Measurements from ENCODE around the gene KHSRP.

DNA sequence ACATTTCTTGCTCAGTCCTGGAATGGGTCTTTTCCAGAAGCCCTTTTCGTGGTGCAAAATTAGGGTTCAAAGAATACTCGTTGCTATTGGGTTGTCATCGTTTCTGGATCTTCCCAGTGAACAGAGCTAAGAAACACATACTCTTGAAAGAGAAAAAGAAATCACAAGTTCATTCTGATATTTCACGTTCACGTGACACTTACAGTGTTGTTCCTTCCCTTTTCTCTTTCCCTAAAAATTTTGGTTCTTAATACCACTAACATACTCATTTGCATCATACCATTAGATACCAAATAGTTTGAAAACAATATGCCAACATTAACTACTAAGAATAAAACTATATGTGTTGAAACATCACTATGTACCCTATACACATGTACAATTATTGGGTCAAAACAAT lies 18.2 kb downstream of the KHSRP start:
- TF ChIP-seq, protein P1, sequence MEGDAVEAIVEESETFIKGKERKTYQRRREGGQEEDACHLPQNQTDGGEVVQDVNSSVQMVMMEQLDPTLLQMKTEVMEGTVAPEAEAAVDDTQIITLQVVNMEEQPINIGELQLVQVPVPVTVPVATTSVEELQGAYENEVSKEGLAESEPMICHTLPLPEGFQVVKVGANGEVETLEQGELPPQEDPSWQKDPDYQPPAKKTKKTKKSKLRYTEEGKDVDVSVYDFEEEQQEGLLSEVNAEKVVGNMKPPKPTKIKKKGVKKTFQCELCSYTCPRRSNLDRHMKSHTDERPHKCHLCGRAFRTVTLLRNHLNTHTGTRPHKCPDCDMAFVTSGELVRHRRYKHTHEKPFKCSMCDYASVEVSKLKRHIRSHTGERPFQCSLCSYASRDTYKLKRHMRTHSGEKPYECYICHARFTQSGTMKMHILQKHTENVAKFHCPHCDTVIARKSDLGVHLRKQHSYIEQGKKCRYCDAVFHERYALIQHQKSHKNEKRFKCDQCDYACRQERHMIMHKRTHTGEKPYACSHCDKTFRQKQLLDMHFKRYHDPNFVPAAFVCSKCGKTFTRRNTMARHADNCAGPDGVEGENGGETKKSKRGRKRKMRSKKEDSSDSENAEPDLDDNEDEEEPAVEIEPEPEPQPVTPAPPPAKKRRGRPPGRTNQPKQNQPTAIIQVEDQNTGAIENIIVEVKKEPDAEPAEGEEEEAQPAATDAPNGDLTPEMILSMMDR (IDR thresholded peaks at IDR 0.05; ENCODE audit: poor library complexity) = no peak
- TF ChIP-seq EZH2 (IDR thresholded peaks at IDR 0.05; ENCODE audit: borderline replicate concordance) = no peak
- no peak for TF ChIP-seq EZH2phosphoT487 (IDR thresholded peaks at IDR 0.05; ENCODE audit: low read depth, severe bottlenecking, unreplicated experiment)
